Measurements from ENCODE around the gene COL4A3. TPM values are rescaled to one million over a fixed set of nuclear protein-coding genes. Genes with fewer than 3 reads are reported as not detected.
"Not testable (repeated sequence)": the region's sequence is repeated elsewhere in the genome, so short reads cannot be mapped to it uniquely, and the experiment has no call there.

COL4A3 gene
- total RNA-seq, 1 donor from 2014 or later = 0.34 TPM

DNA sequence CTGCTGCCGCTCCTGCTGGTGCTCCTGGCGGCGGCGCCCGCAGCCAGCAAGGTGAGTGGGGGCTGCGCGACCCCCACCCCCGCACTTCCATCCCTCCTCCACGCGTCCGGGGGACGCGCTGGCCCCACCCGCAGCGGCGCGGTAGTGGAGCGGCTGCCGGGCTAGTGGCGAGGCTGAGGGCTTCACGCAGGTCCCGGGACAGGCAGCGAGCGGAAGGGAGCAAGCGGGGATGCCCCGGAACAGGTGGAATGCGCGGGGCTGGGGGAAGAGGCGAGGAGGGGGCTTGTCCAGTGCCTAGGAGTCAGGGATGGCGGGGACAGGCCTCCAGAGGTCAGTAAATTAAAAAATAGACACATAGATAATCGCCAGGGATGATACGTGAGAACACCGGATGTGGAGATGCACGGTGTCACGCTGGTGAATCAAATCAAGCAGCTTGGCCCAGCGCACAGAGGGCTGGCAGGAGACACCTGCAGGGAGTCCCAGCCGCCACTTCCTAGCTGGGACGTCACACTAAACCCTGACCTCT, 403 bp downstream of the COL4A3 start:
- Mint-ChIP-seq H3K36me3 (ENCODE audit: insufficient read depth) (no peaks in the 10 kb centered on the region), H3K9me3 (ENCODE audit: low read depth) (no peaks in the 10 kb centered on the region), H3K4me1 (ENCODE audit: low read depth) (peaks cover 3% of the 10 kb centered on the region), H3K4me3 (ENCODE audit: low read depth) (peak overlapping the region; percentile 69), H3K27me3 (peaks cover 68% of the 10 kb centered on the region), H3K27ac (no peak overlapping the region)
- peak; percentile 9 for TF ChIP-seq CTCF (IDR thresholded peaks at IDR 0.05; ENCODE audit: unreplicated experiment)
- no peak for DNase-seq (ENCODE audit: low spot score, unreplicated experiment)

- not testable (repeated sequence) for H3K4me3 Mint-ChIP-seq (ENCODE audit: low read depth); H3K4me1 Mint-ChIP-seq (ENCODE audit: low read depth); H3K36me3 Mint-ChIP-seq (ENCODE audit: insufficient read depth); H3K27ac Mint-ChIP-seq; H3K9me3 Mint-ChIP-seq (ENCODE audit: low read depth); H3K27me3 Mint-ChIP-seq; DNase-seq (ENCODE audit: low spot score, unreplicated experiment)
These were observed 7.4 kb downstream of the COL4A3 start for GRCh38 chr2:227171779-227172178.

DNA sequence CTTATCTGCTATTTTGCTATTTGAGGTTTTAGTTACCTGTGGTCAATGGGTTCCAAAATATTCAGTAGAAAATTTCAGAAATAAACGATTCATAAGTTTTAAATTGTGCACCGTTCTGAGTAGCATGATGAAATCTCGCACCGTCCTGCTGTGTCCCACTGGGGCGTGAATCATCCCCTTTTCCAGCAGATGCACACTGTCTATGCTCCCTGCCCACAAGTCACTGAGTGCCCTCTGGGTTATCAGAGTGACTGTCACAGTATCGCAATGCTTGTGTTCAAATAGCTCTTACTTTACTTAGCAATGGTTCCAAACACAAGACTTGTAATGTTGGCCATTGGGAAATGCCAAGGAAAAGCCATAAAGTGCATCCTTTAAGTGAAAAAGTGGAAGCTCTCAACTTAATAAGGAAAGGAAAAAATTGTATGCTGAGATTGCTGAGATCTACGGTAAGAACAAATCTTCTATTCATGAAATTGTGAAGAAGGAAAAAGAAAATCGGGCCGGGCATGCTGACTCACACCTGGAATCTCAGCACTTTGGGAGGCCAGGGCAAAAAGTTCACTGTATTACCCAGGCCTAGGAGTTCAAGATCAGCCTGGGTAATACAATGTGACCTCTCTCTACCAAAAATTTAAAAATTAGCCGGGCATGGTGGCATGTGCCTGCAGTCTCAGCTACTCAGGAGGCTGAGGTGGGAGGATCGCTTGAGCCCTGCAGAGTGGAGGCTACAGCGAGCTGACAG, 13.3 kb downstream of the COL4A3 start:
- Mint-ChIP-seq H3K9me3 (ENCODE audit: low read depth) (no peaks in the 10 kb centered on the region), H3K27me3 (no peaks in the 10 kb centered on the region), H3K36me3 (ENCODE audit: insufficient read depth) (no peaks in the 10 kb centered on the region), H3K4me1 (ENCODE audit: low read depth) (no peaks in the 10 kb centered on the region), H3K4me3 (ENCODE audit: low read depth) (no peak overlapping the region), H3K27ac (no peak overlapping the region)
- TF ChIP-seq CTCF (IDR thresholded peaks at IDR 0.05; ENCODE audit: unreplicated experiment) = no peak
- DNase-seq (ENCODE audit: low spot score, unreplicated experiment) = no peak

DNA sequence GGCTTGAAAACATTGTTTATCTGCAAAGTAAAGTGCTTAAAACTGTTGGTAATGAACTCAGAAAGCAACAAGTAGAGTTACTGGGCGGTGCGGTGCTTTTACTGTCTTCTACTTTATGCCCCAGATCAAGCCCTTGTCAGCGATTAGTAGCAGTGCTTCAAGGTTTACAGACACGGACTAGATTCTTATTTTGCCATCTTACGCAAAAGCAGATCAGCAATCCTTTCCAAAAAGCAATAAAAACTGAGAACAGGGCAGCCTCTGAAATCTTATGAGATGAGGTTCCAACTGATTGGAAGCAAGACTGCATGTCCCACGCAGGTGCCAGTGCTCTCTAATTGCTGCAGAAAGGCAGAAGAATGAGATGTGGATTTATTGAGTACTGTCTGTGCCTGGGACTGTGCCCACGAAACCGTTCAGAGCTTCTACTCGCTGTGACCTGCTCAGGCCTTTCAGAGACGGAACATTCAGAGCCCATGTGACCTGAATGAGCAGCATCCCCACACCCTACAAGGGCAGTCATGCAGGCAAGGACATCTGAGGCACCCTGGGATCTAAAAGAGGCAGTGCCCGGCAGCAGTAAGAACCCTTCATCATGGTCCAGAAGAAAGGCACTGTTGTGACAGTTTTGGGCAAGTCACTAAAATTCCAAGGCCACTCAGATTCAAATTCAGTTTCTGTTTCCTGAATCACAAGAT, 15.7 kb downstream of the COL4A3 start:
- TF ChIP-seq CTCF (IDR thresholded peaks at IDR 0.05; ENCODE audit: unreplicated experiment) = no peak
- DNase-seq (ENCODE audit: low spot score, unreplicated experiment) = no peak
- Mint-ChIP-seq H3K27ac (no peak overlapping the region), H3K4me3 (ENCODE audit: low read depth) (no peak overlapping the region), H3K4me1 (ENCODE audit: low read depth) (no peaks in the 10 kb centered on the region), H3K27me3 (no peaks in the 10 kb centered on the region), H3K36me3 (ENCODE audit: insufficient read depth) (no peaks in the 10 kb centered on the region), H3K9me3 (ENCODE audit: low read depth) (peaks cover 3% of the 10 kb centered on the region)

- H3K36me3 Mint-ChIP-seq (ENCODE audit: insufficient read depth) = no peaks in the 10 kb centered on the region
- H3K4me3 Mint-ChIP-seq (ENCODE audit: low read depth) = no peak overlapping the region
- no peak for TF ChIP-seq CTCF (IDR thresholded peaks at IDR 0.05; ENCODE audit: unreplicated experiment)
- H3K27ac Mint-ChIP-seq = no peak overlapping the region
- no peaks in the 10 kb centered on the region for H3K4me1 Mint-ChIP-seq (ENCODE audit: low read depth)
- H3K9me3 Mint-ChIP-seq (ENCODE audit: low read depth) = peaks cover 3% of the 10 kb centered on the region
- no peaks in the 10 kb centered on the region for H3K27me3 Mint-ChIP-seq
- no peak for DNase-seq (ENCODE audit: low spot score, unreplicated experiment)
These were observed 16.3 kb downstream of the COL4A3 start for GRCh38 chr2:227180770-227181169.
